IgD-negative memory B cell (primary cell): ENCODE results near the gene KRTAP5-7. TPM values are rescaled to one million over a fixed set of nuclear protein-coding genes. Genes with fewer than 3 reads are reported as not detected.
"Not testable (repeated sequence)": the region's sequence is repeated elsewhere in the genome, so short reads cannot be mapped to it uniquely, and the experiment has no call there.

Source experiments
- H3K27ac Mint-ChIP-seq, 3 donors: one replicate each; pipeline ENCODE4 v1.8.0; 2020 to 2022; ENCODE audit warnings: mild to moderate bottlenecking in 3 of 3, mixed read lengths in 3 of 3, moderate library complexity in 1 of 3
- H3K27me3 Mint-ChIP-seq: one replicate; pipeline ENCODE4 v1.8.0; 2021; ENCODE audit warnings: mixed read lengths
- H3K36me3 Mint-ChIP-seq: one replicate; pipeline ENCODE4 v1.8.0; 2020; ENCODE audit warnings: mild to moderate bottlenecking, mixed read lengths
- H3K4me1 Mint-ChIP-seq, 3 donors: one replicate each; pipeline ENCODE4 v1.8.0; 2020 to 2022; ENCODE audit warnings: mixed read lengths in 3 of 3, mild to moderate bottlenecking in 1 of 3
- H3K4me3 Mint-ChIP-seq, 4 donors: one replicate each; pipeline ENCODE4 v1.8.0; 2020 to 2022; ENCODE audit warnings: mild to moderate bottlenecking in 4 of 4, mixed read lengths in 4 of 4, moderate library complexity in 3 of 4
- H3K9me3 Mint-ChIP-seq, 3 donors: one replicate each; pipeline ENCODE4 v1.8.0; 2020 to 2021; ENCODE audit warnings: mixed read lengths in 3 of 3, mild to moderate bottlenecking in 1 of 3
- polyA plus RNA-seq: library from polyadenylated mRNA; unstranded; fragments of 300-500 nt; fragmentation: Illumina TruSeq; gene quantifications from one replicate; pipeline ENCODE4 v1.2.3, GENCODE V29; 2021

The KRTAP5-7 gene
- polyA plus RNA-seq, 1 donor from 2014 or later = not detected

DNA sequence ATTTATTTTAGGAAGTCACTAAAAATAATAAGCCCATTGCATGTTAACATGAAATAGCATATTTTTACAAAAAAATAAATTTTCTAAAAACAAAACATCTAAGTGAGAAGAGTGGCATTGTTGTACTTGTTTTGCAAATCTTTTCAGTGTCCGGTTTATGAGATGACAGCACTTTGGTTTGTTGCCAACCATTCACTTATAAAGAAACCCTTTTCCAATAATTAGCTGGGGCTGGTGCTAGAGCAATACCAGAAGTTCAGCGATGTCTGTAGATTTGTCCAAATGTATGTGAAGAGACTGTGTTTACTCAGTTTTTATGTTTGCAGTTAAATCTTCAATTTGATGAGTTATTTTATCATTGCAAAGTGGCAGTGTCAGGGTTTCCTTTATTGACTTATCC is 22.1 kb upstream of the KRTAP5-7 start:
- Mint-ChIP-seq H3K4me3 (no peak overlapping the region), H3K27me3 (no peaks in the 10 kb centered on the region), H3K36me3 (peaks cover 18% of the 10 kb centered on the region), H3K9me3 (peaks cover 6 to 28% (median 15%) of the 10 kb centered on the region in 3 donors), H3K4me1 (no peaks in the 10 kb centered on the region), H3K27ac (no peak overlapping the region)

DNA sequence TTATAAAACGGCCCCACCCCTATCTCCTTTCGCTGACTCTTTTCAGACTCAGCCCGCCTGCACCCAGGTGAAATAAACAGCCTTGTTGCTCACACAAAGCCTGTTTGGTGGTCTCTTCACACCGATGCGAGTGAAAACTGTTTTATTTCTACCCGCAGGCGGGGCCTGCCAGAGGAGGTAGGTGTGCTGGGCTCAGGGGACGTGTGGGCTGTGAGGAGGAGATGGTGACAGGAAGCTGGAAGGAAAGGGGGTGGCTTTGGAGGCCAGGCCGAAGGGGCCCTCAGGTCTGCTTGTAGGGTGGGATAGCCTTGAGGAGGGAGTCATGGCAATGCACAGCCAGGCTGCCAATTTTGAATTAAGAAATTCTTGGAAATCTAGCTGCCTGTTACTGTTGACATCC is 21.3 kb upstream of the KRTAP5-7 start:
- Mint-ChIP-seq H3K27ac (no peak overlapping the region), H3K9me3 (peaks cover 6 to 28% (median 15%) of the 10 kb centered on the region in 3 donors), H3K4me1 (no peaks in the 10 kb centered on the region), H3K27me3 (no peaks in the 10 kb centered on the region), H3K4me3 (no peak overlapping the region), H3K36me3 (peaks cover 14% of the 10 kb centered on the region)

DNA sequence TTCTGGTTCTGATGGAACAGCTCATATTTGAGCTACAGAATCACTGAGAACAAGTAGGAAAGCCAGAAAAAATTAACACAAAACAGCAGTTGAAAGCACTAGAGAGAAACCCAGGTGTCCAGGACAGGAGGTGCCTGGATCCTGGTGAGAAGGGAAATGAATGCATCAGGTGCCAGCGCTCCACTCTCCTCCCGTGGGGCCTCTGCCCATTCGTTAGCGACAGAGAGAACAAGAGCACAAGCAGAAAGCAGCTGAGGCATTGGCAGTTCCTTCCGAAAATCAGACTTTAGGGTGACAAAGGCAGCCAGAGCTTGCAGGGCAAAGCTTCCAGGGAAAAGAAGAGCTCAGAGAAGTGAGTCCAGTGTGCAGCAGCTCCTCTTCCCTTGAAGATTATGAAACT is 20.0 kb upstream of the KRTAP5-7 start:
- peaks cover 6 to 28% (median 15%) of the 10 kb centered on the region in 3 donors for H3K9me3 Mint-ChIP-seq
- H3K4me1 Mint-ChIP-seq = no peaks in the 10 kb centered on the region
- H3K36me3 Mint-ChIP-seq = peaks cover 13% of the 10 kb centered on the region
- H3K4me3 Mint-ChIP-seq = no peak overlapping the region
- no peak overlapping the region for H3K27ac Mint-ChIP-seq
- no peaks in the 10 kb centered on the region for H3K27me3 Mint-ChIP-seq

DNA sequence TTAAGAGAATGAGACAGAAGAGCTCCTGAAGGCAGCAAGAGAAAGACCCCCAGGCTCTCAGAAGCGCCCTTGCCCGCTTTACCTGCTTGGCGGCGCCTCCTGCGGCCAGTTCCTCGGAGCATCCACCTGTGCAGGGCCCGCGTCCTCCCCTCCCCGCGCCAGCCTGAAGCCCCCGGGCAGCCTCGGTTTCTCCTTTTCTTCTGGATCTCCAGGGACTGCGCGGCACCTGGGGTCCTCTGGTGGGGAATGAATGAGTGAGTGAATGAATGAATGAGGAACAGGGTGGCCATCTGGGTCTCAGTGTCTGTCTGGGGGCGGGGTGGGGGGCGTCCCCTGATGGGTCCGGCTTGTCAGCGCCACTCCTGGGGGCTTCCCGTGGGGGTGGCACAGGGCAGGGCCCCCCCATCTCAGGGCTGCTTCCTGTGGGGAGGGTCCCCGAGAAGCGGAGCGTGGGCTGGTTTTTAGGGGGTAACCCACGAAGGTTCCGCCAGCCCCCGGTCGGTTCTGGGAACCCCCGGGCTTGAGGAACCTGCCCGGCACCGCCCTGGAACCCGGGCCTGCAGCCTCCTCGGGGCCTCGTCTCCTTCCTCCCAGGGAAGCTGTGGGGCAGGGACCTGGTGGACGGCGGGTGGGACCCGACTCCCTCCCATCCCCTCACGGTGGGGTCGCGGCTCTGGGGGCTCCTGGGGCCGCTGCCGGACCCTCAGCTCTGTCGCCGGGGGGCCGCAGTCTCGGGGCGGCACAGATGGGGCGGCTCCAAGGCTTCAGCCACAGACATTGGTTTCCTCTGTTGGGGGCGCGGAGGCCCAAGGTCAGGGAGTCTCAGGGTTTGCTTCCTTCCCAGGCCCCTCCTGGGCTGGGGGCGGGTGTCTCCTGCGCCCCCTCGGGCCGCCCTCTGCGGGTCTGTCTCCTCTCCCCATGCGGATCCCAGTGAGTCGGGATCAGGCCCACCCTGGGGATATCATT is 8.3 kb upstream of the KRTAP5-7 start:
- no peaks in the 10 kb centered on the region for H3K36me3 Mint-ChIP-seq
- H3K4me3 Mint-ChIP-seq = no peak overlapping the region
- peaks cover 0 to 4% (median 4%) of the 10 kb centered on the region in 3 donors for H3K9me3 Mint-ChIP-seq
- H3K27ac Mint-ChIP-seq = no peak overlapping the region
- H3K27me3 Mint-ChIP-seq = no peaks in the 10 kb centered on the region
- no peaks in the 10 kb centered on the region for H3K4me1 Mint-ChIP-seq

DNA sequence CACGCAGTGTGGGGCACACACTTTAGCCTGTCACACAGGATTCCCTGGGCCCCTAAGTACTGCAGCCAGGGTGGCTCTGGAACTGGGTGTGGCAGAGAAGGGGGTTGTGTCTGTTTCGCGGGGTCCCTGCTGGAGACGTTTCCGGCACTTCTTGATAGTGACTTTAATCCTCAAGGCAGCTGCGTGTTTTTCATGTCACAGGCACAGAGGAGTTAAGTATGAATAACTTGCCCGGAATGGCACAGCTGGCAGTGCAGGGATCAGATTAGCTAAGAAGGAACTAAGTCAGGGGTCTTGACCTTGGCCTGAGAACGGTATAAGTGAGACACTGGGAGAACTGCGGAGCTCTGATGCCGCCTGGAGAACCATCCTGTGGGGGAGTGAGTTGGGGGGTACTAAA is 7.5 kb upstream of the KRTAP5-7 start:
- no peaks in the 10 kb centered on the region for H3K36me3 Mint-ChIP-seq
- no peaks in the 10 kb centered on the region for H3K27me3 Mint-ChIP-seq
- no peak overlapping the region for H3K27ac Mint-ChIP-seq
- H3K4me1 Mint-ChIP-seq = no peaks in the 10 kb centered on the region
- no peak overlapping the region for H3K4me3 Mint-ChIP-seq
- peaks cover 0 to 4% (median 4%) of the 10 kb centered on the region in 3 donors for H3K9me3 Mint-ChIP-seq

DNA sequence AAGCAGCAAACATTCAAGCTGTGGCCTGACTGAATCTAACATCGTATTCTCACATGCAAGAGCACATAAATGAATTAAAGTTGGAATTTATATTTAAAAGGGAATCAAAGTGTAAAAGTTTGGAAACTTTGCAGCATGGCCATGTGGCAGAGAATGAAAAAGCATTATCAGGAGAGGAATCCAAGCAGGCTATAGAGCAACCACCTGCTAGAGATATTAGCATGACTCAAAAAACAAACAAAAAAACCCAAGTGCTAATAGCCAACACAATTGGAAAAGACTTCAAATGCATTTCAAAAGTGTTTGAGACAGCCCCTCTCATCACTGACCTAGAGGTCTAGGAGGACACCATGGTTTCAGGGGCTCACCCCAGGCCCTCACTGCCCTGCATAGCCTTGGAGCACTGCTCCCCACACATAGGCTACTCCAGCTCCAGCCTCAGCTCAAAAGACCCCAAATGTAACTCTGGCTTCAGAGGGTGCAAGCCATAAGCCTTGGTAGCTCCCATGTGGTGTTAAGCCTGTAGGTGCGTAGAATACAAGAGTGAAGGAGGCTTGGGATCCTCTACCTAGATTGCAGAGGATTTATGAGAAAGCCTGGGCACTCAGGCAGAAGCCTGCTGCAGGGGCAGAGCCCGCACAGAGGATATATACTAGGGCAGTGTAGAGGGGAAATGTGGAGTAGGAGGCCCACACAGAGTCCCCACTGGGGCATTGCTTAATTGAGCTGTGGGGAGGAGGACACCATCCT is 1.7 kb upstream of the KRTAP5-7 start:
- peaks cover 0 to 1% (median 0%) of the 10 kb centered on the region in 3 donors for H3K4me1 Mint-ChIP-seq
- no peak overlapping the region for H3K27ac Mint-ChIP-seq
- H3K4me3 Mint-ChIP-seq = no peak overlapping the region
- H3K36me3 Mint-ChIP-seq = no peaks in the 10 kb centered on the region
- H3K9me3 Mint-ChIP-seq = peaks cover 0 to 6% (median 0%) of the 10 kb centered on the region in 3 donors
- peaks cover 9% of the 10 kb centered on the region for H3K27me3 Mint-ChIP-seq

DNA sequence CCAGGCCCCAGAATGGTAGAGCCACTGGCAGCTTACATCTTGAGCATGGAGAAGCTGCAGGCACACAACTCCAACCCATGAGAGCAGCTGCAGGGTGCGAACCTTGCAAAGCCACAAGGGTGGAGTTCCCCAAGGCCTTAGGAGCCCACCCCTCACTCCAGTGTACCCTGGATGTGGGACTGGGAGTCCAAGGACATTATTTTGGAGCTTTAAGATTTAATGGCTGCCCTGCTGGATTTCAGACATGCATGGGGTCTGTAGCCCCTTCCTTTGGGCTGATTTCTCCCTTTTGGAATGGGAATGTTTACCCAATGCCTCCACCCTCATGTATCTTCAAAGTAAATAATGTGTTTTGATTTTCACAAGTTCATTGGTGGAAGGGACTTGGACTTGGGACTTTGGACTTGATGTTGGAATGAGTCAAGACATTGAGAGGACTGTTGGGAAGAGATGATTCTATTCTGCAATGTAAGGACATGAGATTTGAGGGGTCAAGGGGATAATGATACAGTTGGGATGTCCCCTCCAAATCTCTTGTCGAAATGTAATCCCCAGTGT is 1.1 kb upstream of the KRTAP5-7 start:
- Mint-ChIP-seq H3K9me3 (peaks cover 0 to 6% (median 0%) of the 10 kb centered on the region in 3 donors), H3K36me3 (no peaks in the 10 kb centered on the region), H3K4me3 (no peak overlapping the region), H3K27ac (no peak overlapping the region), H3K27me3 (peaks cover 9% of the 10 kb centered on the region), H3K4me1 (peaks cover 0 to 5% (median 0%) of the 10 kb centered on the region in 3 donors)

DNA sequence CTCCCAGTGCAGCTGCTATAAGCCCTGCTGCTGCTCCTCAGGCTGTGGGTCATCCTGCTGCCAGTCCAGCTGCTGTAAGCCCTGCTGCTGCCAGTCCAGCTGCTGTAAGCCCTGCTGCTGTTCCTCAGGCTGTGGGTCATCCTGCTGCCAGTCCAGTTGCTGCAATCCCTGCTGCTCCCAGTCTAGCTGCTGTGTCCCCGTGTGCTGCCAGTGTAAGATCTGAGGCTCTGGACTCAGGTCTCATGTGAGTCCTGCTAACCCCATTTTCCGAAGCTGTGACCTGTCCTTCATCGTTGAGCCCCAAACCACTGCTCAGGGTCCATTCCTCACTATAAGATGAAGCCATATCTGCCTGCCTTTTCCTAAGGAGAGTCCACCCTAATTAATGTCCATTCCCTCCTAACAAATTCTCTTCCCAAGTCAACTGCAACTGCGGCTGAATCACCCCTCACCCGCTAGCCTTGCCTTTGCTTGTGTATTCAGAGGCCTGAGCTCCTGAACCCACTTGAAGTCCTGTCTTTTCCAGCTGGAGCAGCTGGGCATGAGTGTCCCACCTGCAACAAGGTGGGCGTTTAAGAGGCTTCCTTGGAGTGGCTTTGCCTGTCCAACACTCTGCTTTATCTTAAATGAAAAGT is 626 bp downstream of the KRTAP5-7 start:
- no peaks in the 10 kb centered on the region for H3K36me3 Mint-ChIP-seq
- H3K4me1 Mint-ChIP-seq = peaks cover 0 to 5% (median 0%) of the 10 kb centered on the region in 3 donors
- peaks cover 9% of the 10 kb centered on the region for H3K27me3 Mint-ChIP-seq
- no peak overlapping the region for H3K4me3 Mint-ChIP-seq
- peaks cover 0 to 1% (median 0%) of the 10 kb centered on the region in 3 donors for H3K9me3 Mint-ChIP-seq
- no peak overlapping the region for H3K27ac Mint-ChIP-seq

DNA sequence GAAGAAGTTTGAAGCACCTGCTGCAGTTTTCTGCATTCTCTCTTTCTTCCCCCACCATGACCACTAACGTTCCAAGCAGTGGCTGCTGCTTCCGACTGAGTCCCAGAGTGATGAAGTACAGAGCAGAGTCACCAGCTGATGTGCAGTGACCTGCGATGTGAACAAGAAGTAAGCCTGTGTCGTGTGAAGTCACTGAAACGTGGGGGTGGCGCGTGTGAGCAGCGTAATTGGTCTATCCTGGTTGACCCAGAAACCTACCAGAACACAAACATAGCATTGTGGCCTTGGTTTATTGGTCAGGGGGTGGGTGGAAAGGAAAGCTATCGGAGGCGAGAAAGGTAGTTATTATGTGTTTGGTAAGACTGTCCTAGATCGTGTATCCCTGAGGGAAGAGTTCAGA is 3.5 kb downstream of the KRTAP5-7 start:
- H3K27me3 Mint-ChIP-seq = peaks cover 9% of the 10 kb centered on the region
- peaks cover 0 to 5% (median 0%) of the 10 kb centered on the region in 3 donors for H3K4me1 Mint-ChIP-seq
- peaks cover 3% of the 10 kb centered on the region for H3K36me3 Mint-ChIP-seq
- H3K27ac Mint-ChIP-seq = no peak overlapping the region
- no peaks in the 10 kb centered on the region for H3K9me3 Mint-ChIP-seq
- no peak overlapping the region for H3K4me3 Mint-ChIP-seq

DNA sequence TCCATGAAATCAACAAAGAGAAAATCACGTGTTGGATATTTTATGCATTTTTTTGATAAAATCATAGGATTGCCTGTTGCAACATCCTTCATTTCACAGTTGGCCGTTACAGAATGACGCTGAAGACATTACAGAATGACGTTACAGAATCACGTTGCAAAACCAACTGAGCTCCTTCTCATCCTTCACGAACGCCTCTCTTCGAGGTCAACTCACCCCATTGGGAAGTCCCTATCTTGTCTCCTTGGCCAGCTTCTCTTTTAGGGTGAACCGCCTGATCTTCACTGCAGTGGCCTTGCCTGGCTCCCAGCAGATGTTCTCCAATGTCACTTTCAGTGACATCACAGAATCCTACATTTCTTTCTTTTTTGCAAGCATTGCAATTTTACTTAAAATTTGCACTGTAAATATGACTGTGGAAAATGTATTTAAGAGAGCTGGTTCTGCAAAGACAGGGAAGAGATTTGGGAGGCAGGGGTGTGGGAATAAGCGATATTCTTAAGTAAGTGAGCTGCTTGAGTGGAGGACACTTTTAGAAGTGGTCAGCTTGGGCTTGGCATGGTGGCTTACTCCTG is 5.1 kb downstream of the KRTAP5-7 start:
- no peak overlapping the region for H3K27ac Mint-ChIP-seq
- H3K36me3 Mint-ChIP-seq = peaks cover 5% of the 10 kb centered on the region
- no peaks in the 10 kb centered on the region for H3K9me3 Mint-ChIP-seq
- H3K27me3 Mint-ChIP-seq = no peaks in the 10 kb centered on the region
- no peak overlapping the region for H3K4me3 Mint-ChIP-seq
- peaks cover 0 to 4% (median 0%) of the 10 kb centered on the region in 3 donors for H3K4me1 Mint-ChIP-seq

DNA sequence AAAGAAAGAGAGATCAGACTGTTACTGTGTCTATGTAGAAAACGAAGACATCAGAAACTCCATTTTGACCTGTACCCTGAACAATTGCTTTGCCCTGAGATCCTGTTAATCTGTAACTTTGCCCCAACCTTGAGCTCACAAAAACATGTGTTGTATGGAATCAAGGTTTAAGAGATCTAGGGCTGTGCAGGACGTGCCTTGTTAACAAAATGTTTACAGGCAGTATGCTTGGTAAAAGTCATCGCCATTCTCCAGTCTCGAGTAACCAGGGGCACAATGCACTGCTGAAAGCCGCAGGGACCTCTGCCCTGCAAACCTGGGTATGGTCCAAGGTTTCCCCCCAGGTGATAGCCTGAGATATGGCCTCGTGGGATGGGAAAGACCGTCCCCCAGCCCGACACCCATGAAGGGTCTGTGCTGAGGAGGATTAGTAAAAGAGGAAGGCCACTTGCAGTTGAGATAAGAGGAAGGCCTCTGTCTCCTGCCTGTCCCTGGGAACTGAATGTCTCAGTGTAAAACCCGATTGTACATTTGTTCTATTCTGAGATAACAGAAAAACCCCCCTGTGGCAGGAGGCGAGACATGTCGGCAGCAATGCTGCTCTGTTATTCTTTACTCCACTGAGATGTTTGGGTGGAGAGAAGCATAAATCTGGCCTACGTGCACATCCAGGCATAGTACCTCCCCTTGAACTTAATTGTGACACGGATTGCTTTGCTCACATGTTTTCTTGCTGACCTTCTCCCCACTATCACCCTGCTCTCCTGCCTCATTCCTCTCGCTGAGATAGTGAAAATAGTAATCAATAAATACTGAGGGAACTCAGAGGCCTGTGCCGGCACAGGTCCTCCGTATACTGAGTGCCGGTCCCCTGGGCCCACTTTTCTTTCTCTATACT is 7.9 kb downstream of the KRTAP5-7 start:
- not testable (repeated sequence) for H3K36me3 Mint-ChIP-seq, H3K27ac Mint-ChIP-seq, H3K9me3 Mint-ChIP-seq, H3K4me3 Mint-ChIP-seq, H3K4me1 Mint-ChIP-seq
- peaks cover 10% of the 10 kb centered on the region for H3K27me3 Mint-ChIP-seq

DNA sequence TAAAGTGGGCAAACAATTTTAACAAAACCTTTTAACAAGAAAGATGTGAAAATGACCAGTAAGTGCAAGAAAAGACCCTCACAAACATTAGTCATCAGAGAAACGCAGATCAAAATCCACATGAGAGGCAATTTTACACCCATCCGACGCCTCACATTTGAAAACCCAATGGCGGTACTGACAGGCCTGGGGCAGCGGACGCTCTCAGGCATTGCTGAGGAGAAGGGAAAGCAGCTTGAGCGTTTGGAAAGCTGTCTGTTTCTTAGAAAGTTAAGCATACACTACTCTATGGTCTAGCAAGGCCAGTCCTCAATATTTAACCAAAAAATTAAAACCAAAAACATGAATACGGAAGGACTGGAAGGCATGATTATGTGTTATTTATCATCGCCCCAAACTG is 8.8 kb downstream of the KRTAP5-7 start:
- Mint-ChIP-seq H3K4me3 (no peak overlapping the region), H3K4me1 (peaks cover 0 to 1% (median 0%) of the 10 kb centered on the region in 3 donors), H3K27me3 (peaks cover 10% of the 10 kb centered on the region), H3K36me3 (peaks cover 5% of the 10 kb centered on the region), H3K27ac (no peak overlapping the region), H3K9me3 (peaks cover 0 to 3% (median 2%) of the 10 kb centered on the region in 3 donors)

DNA sequence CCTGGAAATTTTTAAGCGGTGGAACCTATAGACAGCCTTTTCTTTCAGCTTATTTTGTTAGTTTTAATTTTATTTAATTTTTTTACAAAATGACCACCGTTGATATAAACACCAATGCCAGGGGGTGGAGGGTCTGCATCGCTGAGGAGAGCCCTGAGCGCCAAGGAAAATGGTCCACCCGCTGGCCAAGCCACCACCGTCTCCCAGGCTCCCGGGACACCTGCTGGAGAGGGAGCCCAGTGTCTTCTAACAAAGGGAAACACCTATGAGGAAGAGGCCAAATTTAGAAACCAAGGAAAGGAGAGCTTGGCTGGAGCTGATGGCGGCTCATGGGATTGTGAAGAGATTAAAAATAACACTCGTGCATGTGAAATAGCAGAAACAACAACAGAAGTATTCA is 10.5 kb downstream of the KRTAP5-7 start:
- no peak overlapping the region for H3K27ac Mint-ChIP-seq
- no peak overlapping the region for H3K4me3 Mint-ChIP-seq
- H3K9me3 Mint-ChIP-seq = peaks cover 0 to 7% (median 5%) of the 10 kb centered on the region in 3 donors
- peaks cover 0 to 3% (median 0%) of the 10 kb centered on the region in 3 donors for H3K4me1 Mint-ChIP-seq
- H3K36me3 Mint-ChIP-seq = peaks cover 7% of the 10 kb centered on the region
- H3K27me3 Mint-ChIP-seq = peaks cover 18% of the 10 kb centered on the region
